Measurements from ENCODE around the gene PDSS1. TPM values are rescaled to one million over a fixed set of nuclear protein-coding genes. Genes with fewer than 3 reads are reported as not detected.

The PDSS1 gene
- total and polyA plus RNA-seq, 9 of the 15 experiments (the other 6 are each of a cell fraction or from before 2014, with no cell fraction given), result 11.0 to 59.5 (median 45.3) TPM

DNA sequence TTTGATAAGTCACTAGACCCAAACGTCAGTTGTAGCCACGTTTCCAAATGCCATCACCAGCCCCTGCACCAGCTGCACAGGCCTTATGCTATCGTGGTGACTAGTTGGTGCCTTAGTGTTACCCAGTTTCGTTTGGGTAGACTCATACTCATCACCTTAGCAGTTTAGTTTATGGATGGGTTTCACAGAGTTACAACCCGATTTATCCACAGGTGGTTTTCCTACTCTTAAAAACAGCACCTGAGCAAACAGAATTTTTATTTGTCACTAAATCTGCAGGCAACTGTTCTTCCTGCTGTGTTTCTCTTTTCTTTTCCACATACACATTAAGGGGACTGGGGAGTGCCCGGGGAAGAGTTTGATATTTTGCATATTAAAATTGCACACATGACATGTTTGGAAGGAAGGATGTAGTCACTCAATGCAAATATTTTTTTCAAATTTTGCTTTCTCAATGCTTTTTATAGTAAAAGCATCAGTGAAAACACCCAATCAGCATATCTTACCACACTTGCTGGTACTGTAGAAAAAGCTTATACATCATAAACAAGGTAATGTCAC is 41.6 kb downstream of the PDSS1 start:
- Histone ChIP-seq H3K4me2 (ENCODE audit: insufficient read depth, low read length) (no peak overlapping the region), H4K20me1 (replicated peaks; ENCODE audit: control insufficient read depth, insufficient read depth, low read length) (no peaks in the 10 kb centered on the region), H3K79me2 (ENCODE audit: control insufficient read depth, insufficient read depth, low read length) (no peaks in the 10 kb centered on the region), H3K36me3 (ENCODE audit: control insufficient read depth, insufficient read depth, low read length) (peaks cover 97% of the 10 kb centered on the region), H3K4me1 (replicated peaks in 1 of 2; ENCODE audit: control insufficient read depth in 2 of 2, insufficient read depth in 2 of 2, low read length in 2 of 2) (no peaks in the 10 kb centered on the region), H3K9me3 (replicated peaks; ENCODE audit: control insufficient read depth, insufficient read depth, low read depth, low read length) (no peaks in the 10 kb centered on the region), H3K4me3 (no peak overlapping the region), H3K9me1 (ENCODE audit: control insufficient read depth, insufficient read depth, low read length) (no peaks in the 10 kb centered on the region), H3K27ac (ENCODE audit: extremely low read depth, low read depth, low read length) (no peak overlapping the region), H2AFZ (ENCODE audit: low read depth, low read length) (no peak overlapping the region), H3K9ac (ENCODE audit: insufficient read depth in 1 of 2, low read depth in 2 of 2, low read length in 2 of 2) (no peak overlapping the region), H3K27me3 (ENCODE audit: control insufficient read depth in 2 of 2, insufficient read depth in 2 of 2, low read length in 2 of 2) (no peaks in the 10 kb centered on the region)
- BruUV-seq (replicated peaks), result no TSS peak
- DNase-seq (ENCODE audit: extremely low read depth in 1 of 4, low spot score in 3 of 4) (no peak), ATAC-seq (no peak), FAIRE-seq (no peak)
- intact Hi-C loops (cut with micrococcal nuclease), result no loop called here
- WGBS (ENCODE audit: insufficient coverage, low coverage, missing lambda C conversion rate), result 86% methylated on average over 6 of the region's 6 CpGs
- in situ Hi-C loops (cut with MboI), result no loop called here
- ChIA-PET POLR2A (interaction anchor here (0.6 to 1.4 kb wide), 3 partner anchors 9 to 24 kb away, joined by 3 to 4 read pairs (median 3); no protein-coding TSS in a partner anchor), CTCF (ENCODE audit: low intra/inter-chr PET ratio) (no interaction called here)
- TF ChIP-seq ZNF316 (IDR thresholded peaks at IDR 0.05) (peak; percentile 45; the same call in 1 of the 2 replicates), C11orf30 (IDR thresholded peaks at IDR 0.05; ENCODE audit: low read depth) (peak; percentile 31; the same call in 1 of the 2 replicates), XRCC3 (IDR thresholded peaks at IDR 0.05) (no peak)

DNA sequence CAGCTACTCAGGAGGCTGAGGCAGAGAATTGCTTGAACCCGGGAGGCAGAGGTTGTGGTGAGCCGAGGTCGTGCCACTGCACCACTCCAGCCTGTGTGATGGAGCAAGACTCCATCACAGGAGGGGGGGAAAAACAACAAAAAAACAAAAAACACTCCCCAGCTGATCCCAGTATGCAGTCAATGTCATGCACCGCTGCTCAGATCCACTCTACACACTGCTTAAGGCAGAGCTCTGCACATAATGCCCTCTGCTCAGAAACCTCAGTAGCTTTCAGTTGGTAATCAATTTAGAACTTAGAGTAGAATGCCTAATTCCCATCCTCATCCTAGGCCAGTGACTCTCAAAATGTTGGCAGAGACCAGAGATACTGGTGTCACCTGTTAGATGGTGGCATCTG is 43.9 kb downstream of the PDSS1 start:
- TF ChIP-seq SUPT5H (IDR thresholded peaks at IDR 0.05) (0 out of 2 replicates have a peak, but pooled peaks have one; percentile 6), SNIP1 (IDR thresholded peaks at IDR 0.05; ENCODE audit: low read depth) (no peak)
- no peak overlapping the region for H2AFZ ChIP-seq (ENCODE audit: low read depth, low read length)
- H3K4me2 ChIP-seq (ENCODE audit: insufficient read depth, low read length), result no peak overlapping the region
- DNase-seq (ENCODE audit: extremely low read depth in 1 of 4, low spot score in 3 of 4) (no peak), ATAC-seq (no peak), FAIRE-seq (no peak)
- H3K9me3 ChIP-seq (replicated peaks; ENCODE audit: control insufficient read depth, insufficient read depth, low read depth, low read length), result no peaks in the 10 kb centered on the region
- H3K9ac ChIP-seq (ENCODE audit: insufficient read depth in 1 of 2, low read depth in 2 of 2, low read length in 2 of 2), result no peak overlapping the region
- ChIA-PET POLR2A (interaction anchor here (0.7 kb wide), 1 partner anchor 435 kb away, joined by 4 read pairs; no protein-coding TSS in a partner anchor), CTCF (ENCODE audit: low intra/inter-chr PET ratio) (no interaction called here)
- H3K27me3 ChIP-seq (ENCODE audit: control insufficient read depth in 2 of 2, insufficient read depth in 2 of 2, low read length in 2 of 2), result no peaks in the 10 kb centered on the region
- BruUV-seq (replicated peaks), result no TSS peak
- intact Hi-C loops (cut with micrococcal nuclease) (no loop called here), in situ Hi-C loops (cut with MboI) (loop anchor here (10.0 kb wide), 1 partner anchor 633 kb away; no protein-coding TSS in a partner anchor)
- H4K20me1 ChIP-seq (replicated peaks; ENCODE audit: control insufficient read depth, insufficient read depth, low read length), result no peaks in the 10 kb centered on the region
- H3K9me1 ChIP-seq (ENCODE audit: control insufficient read depth, insufficient read depth, low read length), result no peaks in the 10 kb centered on the region
- H3K79me2 ChIP-seq (ENCODE audit: control insufficient read depth, insufficient read depth, low read length), result no peaks in the 10 kb centered on the region
- no peak overlapping the region for H3K27ac ChIP-seq (ENCODE audit: extremely low read depth, low read depth, low read length)
- 100% methylated on average over 1 of the region's 4 CpGs for WGBS (ENCODE audit: insufficient coverage, low coverage, missing lambda C conversion rate)
- H3K36me3 ChIP-seq (ENCODE audit: control insufficient read depth, insufficient read depth, low read length), result peaks cover 95% of the 10 kb centered on the region
- H3K4me3 ChIP-seq, result no peak overlapping the region
- H3K4me1 ChIP-seq (replicated peaks in 1 of 2; ENCODE audit: control insufficient read depth in 2 of 2, insufficient read depth in 2 of 2, low read length in 2 of 2), result no peaks in the 10 kb centered on the region

All from K562 (cell line).